T47D (cell line): Measurements from ENCODE around the gene CAMK2D.

Experiments used
- DNase-seq, 2 experiments: peaks; one replicate each; pipeline versions ENCODE4 v3.0.0 to v3.0.0-alpha.2; 2011 to 2012; ENCODE audit warnings: low read depth in 1 of 2, low spot score in 1 of 2
- JUND ChIP-seq: IDR thresholded peaks from 2 replicates; pipeline ENCODE4 v1.6.1; 2012; ENCODE audit warnings: low read depth
- in situ Hi-C: cut with HindIII; loops from 2 replicates; pipeline ENCODE4 v1.10.0; 2016; ENCODE audit warnings: low sequenced_read_pairs, low pct_unique_long_range_greater_than_20kb

The CAMK2D gene

DNA sequence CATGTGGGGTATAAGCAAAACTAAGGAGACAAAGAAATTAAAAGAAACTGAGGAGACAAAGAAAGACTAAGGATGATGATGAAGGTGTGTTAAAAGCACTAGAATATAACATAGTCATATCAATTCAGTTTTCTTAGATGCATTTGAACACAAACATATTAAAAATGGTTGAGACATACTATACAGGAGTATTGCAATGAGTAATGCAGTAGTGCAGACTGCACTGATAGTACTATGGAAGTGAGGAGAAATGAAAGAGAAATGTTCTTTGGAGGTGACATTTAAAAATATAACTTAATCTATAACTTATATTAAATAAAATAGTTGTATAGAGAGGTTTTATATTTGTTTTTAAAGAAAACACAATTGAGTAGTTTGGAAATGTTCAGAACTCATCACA, 279.2 kb downstream of the CAMK2D start:
- TF ChIP-seq JUND = no peak
- no peak for DNase-seq
- in situ Hi-C loops = no loop called here

DNA sequence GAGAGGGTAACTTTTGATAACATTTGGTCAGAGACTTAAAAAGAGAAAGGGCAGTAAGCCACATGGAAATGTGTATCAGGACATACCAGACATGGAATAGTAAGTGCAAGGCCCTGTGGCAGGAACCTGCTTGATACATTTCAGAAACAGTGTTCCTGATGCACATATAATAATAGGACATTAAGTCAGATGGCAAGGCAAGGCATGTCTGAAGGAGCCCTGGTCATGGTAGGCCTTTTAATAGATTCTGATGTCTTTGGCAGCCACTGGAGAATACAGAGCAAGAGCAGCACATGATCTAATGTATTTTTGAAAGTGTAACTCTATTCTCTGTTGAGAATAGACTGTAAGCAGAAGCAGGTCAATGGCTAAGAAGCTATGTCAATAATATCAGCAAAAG, 279.7 kb downstream of the CAMK2D start:
- in situ Hi-C loops = no loop called here
- no peak for DNase-seq
- no peak for TF ChIP-seq JUND

DNA sequence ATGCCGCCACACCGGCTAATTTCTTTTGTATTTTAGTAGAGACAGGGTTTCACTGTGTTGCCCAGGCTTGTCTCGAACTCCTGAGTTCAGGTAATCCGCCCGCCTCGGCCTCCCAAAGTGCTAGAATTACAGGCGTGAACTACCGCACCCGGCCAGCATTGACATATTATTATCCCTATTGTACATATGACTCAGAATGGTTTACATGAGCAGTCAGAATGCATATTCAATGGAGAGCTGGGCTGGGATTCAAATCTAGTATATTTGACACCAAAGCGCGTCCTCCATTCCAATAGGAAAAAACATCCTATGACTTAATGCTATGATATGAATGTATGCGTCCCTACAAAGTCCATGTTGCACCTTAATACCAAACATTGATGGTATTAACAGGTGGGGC, 281.4 kb downstream of the CAMK2D start:
- no peak for TF ChIP-seq JUND
- no peak for DNase-seq
- in situ Hi-C loops = no loop called here

DNA sequence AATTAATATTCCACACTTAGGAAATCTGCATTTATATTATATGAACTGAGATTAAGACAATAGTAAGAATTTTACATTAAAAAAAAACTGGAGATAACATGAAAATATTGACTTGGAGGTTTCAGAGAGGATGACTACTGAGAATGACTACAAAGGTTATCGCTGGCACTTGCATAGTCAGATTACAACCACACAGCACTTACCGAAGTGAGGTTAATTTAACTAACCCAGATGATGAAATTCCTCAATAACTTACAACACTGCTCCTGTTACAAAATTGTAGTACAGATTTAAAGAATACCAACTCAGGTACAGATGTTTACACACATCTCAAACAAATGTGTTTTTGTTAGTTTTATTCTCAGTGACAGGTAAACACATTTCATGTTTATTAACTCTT, 283.5 kb downstream of the CAMK2D start:
- no peak for TF ChIP-seq JUND
- in situ Hi-C loops = no loop called here
- DNase-seq = no peak

DNA sequence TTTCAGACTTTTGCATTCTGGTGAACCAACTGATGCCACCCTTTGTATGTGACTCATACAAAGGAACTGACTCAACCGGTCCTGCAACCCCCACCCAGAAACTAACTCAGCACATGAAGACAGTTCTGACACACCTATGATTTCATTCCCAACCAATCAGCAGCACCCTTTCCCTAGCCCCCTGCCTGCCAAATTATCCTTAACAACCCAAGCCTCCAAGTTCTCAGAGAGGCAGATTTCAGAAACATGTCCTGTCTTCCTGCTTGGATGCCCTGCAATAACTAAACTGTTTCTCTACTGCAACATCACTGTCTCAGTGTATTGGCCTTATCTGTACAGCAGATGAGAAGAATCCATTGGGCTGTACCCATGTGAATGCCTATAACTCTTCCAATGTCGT, 284.7 kb downstream of the CAMK2D start:
- DNase-seq = no peak
- in situ Hi-C loops = no loop called here
- no peak for TF ChIP-seq JUND

DNA sequence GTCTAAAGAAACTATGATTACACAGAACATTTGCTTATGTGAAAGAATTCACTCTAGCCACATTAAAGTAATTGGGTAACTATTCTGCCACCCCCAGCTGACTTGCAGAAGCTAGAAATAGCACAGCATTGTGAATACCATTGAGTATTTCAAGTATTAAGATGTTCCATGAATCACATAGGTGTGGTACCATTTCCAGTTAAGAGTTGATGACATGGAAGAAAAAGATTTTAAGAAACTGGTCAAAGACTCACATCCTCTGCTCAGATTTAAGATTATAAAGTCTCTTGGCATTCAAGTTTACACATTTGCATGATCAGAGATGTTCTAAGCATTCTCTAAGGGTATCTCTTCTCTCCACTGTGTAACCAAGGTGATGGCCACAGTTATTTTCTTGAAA, 287.5 kb downstream of the CAMK2D start:
- TF ChIP-seq JUND = no peak
- in situ Hi-C loops = no loop called here
- no peak for DNase-seq

DNA sequence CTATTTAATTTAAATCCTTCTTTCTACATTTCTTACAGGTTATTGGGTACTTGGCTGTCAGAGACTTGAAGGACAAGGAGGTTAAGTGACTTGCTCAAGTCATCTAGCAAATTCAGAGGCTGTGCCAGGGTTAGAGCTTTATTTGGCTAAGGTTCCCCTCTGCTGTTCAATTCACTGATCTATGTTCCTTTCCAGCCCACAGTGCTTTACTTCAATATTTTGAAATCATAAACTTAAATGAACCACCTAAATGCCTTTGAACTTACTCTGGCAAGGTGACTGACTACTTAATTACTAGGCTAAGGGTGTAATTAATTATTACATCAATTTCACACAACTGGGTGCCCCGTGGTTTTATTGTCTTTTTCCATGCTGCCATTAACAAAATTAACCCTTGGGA, 288.7 kb downstream of the CAMK2D start:
- in situ Hi-C loops = no loop called here
- no peak for TF ChIP-seq JUND
- DNase-seq = no peak

DNA sequence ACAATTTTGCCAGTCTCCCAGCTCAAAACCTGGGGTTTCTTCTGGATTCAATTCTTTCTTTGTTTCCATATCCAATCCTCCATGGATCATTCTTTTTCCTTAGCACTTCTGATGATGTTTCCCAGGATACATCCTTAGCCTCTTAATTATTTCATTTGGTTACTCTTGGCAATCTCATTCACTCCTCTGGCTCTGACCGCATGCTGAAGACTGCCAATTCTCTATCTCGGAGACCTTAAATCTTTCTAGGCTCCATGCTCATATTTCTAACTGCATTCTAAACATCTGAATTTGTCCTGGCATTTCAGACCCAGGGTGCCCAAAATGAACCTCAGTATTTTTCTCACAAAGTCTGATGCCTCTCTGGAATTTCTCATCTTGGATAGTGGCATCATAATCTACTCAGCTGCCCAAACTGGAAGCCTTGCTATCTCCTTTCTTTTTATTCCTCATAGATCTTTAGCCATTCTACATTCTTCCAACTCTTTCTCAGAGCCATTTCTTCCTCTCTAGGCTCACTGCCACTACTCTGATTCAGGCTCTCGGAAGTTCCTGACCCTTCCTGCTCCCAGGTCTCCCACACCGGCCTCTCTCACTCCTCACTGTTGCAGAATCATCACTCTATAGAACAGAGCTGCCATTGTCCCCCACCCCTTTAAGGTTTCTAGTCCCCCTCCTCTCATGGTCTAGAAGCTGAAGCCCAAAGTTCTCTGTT, 290.2 kb downstream of the CAMK2D start:
- no peak for DNase-seq
- no peak for TF ChIP-seq JUND
- in situ Hi-C loops = no loop called here

DNA sequence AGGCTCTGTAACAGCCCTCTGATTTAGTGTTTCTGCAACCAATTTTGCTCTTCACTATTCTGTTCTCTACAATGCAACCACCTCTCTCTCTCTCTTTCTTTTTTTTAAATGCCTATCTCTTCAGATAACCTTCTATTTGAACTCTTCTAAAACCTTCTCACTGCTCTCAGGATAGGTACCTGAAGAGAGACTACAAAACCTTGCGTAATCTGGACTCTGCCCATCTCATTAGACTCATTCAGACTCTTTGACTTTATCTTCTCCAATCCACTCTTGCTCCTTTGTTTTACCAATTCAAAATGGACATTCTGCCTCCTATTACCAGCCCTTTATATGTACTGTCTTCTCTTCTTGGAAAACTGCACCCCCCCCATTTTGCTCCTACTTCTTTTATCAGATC, 291.6 kb downstream of the CAMK2D start:
- in situ Hi-C loops = no loop called here
- TF ChIP-seq JUND = no peak
- DNase-seq = no peak

DNA sequence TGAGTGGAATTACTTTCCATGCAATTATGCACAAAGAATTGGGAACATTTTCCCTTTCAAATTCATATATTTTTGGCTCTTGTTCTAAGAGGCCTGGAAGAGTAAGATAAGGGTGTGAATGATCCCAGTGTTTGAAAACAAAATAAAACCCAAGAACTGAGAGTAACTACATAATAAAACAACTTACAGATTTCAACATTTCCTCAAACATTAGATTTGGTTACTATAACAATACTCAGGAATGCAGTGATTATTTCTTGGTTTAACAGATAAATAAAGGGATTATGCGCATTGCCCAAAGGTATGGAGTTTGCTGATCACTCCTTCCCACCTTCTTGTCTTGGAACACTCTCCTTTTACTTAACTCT, 292.5 kb downstream of the CAMK2D start:
- DNase-seq = no peak
- in situ Hi-C loops = no loop called here

DNA sequence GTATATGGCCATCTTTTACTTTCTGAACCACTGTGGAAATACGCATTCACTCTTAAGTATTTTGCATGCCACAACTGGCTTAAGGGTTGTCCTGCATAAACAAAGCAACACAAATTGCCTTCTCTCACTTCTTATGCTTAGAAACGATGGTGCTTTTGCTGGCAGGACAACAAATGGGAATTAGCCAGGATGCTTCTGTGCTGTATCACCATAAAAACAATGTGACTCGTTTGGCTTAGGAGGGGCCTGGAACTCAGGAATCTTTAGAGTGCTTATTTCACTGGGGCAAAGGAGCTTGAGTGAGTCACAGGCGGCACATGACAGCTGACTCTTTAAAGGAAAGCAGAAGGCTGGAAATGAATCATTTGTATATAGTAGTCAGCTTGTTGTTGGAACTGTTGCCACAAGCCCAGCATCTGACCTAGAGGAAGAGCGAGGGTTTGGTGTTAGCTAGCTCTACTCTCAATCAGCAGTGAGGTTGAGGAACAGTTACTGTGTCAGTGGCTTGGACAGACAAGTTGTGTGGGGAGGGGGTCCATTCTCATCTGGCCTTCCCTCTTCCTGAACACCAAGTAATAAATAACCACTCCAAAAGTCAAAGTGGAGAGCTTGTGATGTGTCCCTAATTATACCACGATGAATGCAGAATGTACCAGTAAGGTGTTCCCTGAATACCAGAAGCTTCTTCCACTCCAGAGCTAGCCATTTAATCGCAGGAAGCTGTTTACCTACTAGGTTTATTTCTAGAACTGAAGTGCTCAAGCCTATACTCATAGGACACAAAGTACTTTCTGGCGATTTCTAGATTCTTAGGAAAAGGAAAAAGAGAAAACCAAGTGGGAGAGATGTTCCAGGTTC, 293.1 kb downstream of the CAMK2D start:
- no peak for DNase-seq
- in situ Hi-C loops = no loop called here
- no peak for TF ChIP-seq JUND

More for the DNA sequence above, 292.5 kb downstream of the CAMK2D start:
- TF ChIP-seq JUND = no peak

DNA sequence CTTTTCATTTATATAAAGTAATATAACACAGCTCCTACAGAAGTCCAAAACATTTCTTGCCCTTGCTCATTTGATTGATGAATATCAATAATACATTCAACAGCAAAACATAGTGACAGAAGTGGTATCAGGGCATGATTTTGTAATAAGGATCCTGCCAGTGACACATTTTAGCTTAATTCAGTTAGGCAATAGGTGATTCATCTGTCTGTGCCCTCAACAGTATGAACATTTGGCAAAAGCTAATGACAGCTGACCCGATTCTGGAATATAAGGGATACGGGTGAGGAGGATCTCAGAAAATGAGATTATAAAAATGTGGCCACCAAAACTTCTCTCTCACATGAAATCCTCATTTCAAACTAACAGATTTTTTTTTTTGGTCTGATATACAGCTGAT, 294.0 kb downstream of the CAMK2D start:
- no peak for DNase-seq
- in situ Hi-C loops = no loop called here
- no peak for TF ChIP-seq JUND

DNA sequence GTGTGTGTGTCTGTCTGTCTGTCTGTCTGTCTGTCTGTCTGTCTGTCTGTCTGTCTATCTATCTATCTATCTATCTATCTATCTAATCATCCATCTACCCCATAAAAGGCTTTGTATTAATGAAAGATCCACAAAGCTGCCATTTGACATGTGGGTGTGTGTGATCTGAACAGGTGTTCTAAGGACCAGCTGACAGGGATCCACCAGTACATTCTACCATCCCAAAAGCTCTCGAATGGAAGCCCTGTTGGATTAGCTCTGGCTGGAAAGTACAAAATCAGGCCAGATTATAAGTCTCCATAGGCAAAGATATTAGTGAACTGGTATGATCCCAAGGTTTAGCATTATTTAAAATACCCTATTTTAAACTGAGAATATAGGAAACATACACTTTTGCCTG, 299.3 kb downstream of the CAMK2D start:
- TF ChIP-seq JUND = no peak
- in situ Hi-C loops = no loop called here
- no peak for DNase-seq
